Central memory CD8-positive, alpha-beta T cell (primary cell): ENCODE data around the gene MLST8.
A peak's percentile ranks its signal among the peaks of the same experiment; 100 is the strongest.

Experiments used
- ATAC-seq: fragments of 150-1000 bp; cut with Tn5 transposase; replicated peaks from 2 replicates; pipeline ENCODE4 v1.10.0; 2022; ENCODE audit warnings: mild to moderate bottlenecking, moderate FRiP score, moderate number of reproducible peaks; ENCODE audit not compliant: poor library complexity, severe bottlenecking; ENCODE audit errors: extremely low read depth
- DNase-seq, 2 donors: peaks; one replicate each; pipeline ENCODE4 v3.0.0; 2021; ENCODE audit warnings: low spot score in 2 of 2
- H3K27ac Mint-ChIP-seq: one replicate; pipeline ENCODE4 v1.8.0; 2022; ENCODE audit warnings: low read depth, mild to moderate bottlenecking, moderate library complexity, mixed read lengths
- H3K27me3 Mint-ChIP-seq: one replicate; pipeline ENCODE4 v1.8.0; 2022; ENCODE audit warnings: mixed read lengths
- H3K36me3 Mint-ChIP-seq: one replicate; pipeline ENCODE4 v1.8.0; 2022; ENCODE audit warnings: mild to moderate bottlenecking, moderate library complexity, mixed read lengths; ENCODE audit not compliant: insufficient read depth
- H3K4me1 Mint-ChIP-seq: one replicate; pipeline ENCODE4 v1.8.0; 2022; ENCODE audit warnings: mixed read lengths
- H3K4me3 Mint-ChIP-seq: one replicate; pipeline ENCODE4 v1.8.0; 2022; ENCODE audit warnings: mild to moderate bottlenecking, moderate library complexity, mixed read lengths
- H3K9me3 Mint-ChIP-seq: one replicate; pipeline ENCODE4 v1.8.0; 2022; ENCODE audit warnings: mixed read lengths

Gene MLST8

GRCh38 chr16:2226245-2226793 is 21.1 kb downstream of the MLST8 start:
- DNase-seq (no peak), ATAC-seq (no peak)
- no peaks in the 10 kb centered on the region for H3K27me3 Mint-ChIP-seq
- H3K36me3 Mint-ChIP-seq: peaks cover 5% of the 10 kb centered on the region
- no peak overlapping the region for H3K27ac Mint-ChIP-seq
- H3K4me3 Mint-ChIP-seq: no peak overlapping the region
- H3K9me3 Mint-ChIP-seq: no peaks in the 10 kb centered on the region
- peaks cover 8% of the 10 kb centered on the region for H3K4me1 Mint-ChIP-seq

DNA sequence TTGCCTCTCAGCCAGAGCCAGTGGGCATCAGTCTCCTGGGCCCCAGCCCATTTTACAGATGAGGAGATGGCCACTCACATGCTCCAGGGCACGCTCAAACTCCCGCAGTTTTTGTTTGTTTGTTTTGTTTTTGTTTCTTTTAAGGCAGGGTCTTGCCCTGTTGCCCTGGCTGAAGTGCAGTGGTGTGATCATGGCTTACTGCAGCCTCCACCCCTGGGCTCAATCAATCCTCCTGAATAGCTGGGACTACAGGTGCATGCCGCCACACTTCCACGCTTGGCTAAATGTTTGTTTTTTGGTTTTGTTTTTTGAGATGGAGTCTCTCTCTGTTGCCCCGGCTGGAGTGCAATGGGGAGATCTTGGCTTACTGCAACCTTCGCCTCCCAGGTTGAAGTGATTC is 21.7 kb downstream of the MLST8 start:
- Mint-ChIP-seq H3K36me3 (peaks cover 5% of the 10 kb centered on the region), H3K27ac (no peak overlapping the region)

GRCh38 chr16:2228161-2228824 is 23.0 kb downstream of the MLST8 start:
- Mint-ChIP-seq H3K4me1 (peaks cover 8% of the 10 kb centered on the region), H3K27ac (no peak overlapping the region), H3K9me3 (no peaks in the 10 kb centered on the region), H3K4me3 (no peak overlapping the region), H3K27me3 (no peaks in the 10 kb centered on the region), H3K36me3 (peaks cover 9% of the 10 kb centered on the region)
- ATAC-seq (no peak), DNase-seq (no peak)

More for the DNA sequence above, 21.7 kb downstream of the MLST8 start:
- Mint-ChIP-seq H3K9me3 (no peaks in the 10 kb centered on the region), H3K4me1 (peaks cover 8% of the 10 kb centered on the region), H3K27me3 (no peaks in the 10 kb centered on the region), H3K4me3 (no peak overlapping the region)
- no peak for ATAC-seq
- DNase-seq: no peak

DNA sequence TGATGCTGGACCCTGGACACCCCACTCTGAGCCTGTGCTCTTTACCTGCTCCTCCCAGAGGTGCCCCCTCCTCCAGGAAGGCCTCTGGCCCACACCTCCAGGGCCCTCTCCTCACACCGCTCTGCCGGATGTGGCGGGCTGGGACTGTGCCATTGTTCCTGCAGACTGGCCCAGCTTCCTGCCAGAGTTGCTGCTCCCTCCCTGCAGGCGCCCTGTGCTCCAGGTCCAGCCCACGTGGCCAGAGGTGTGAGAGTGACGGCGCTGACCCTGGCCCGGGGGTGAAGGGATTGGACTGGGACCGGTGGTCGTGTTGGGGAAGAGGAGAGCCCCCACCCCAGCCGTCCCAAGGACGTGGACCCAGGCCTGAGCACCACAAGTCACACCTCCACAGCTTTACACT is 23.8 kb downstream of the MLST8 start:
- DNase-seq: no peak
- H3K4me3 Mint-ChIP-seq: no peak overlapping the region
- no peak overlapping the region for H3K27ac Mint-ChIP-seq
- H3K27me3 Mint-ChIP-seq: no peaks in the 10 kb centered on the region
- no peaks in the 10 kb centered on the region for H3K9me3 Mint-ChIP-seq
- ATAC-seq: no peak
- peaks cover 8% of the 10 kb centered on the region for H3K4me1 Mint-ChIP-seq
- H3K36me3 Mint-ChIP-seq: peaks cover 8% of the 10 kb centered on the region

GRCh38 chr16:2229632-2230250 is 24.5 kb downstream of the MLST8 start:
- H3K27ac Mint-ChIP-seq: peak overlapping the region; percentile 29
- DNase-seq (no peak), ATAC-seq (no peak)
- peaks cover 8% of the 10 kb centered on the region for H3K4me1 Mint-ChIP-seq
- peaks cover 7% of the 10 kb centered on the region for H3K36me3 Mint-ChIP-seq
- H3K9me3 Mint-ChIP-seq: no peaks in the 10 kb centered on the region
- H3K27me3 Mint-ChIP-seq: no peaks in the 10 kb centered on the region
- H3K4me3 Mint-ChIP-seq: no peak overlapping the region

DNA sequence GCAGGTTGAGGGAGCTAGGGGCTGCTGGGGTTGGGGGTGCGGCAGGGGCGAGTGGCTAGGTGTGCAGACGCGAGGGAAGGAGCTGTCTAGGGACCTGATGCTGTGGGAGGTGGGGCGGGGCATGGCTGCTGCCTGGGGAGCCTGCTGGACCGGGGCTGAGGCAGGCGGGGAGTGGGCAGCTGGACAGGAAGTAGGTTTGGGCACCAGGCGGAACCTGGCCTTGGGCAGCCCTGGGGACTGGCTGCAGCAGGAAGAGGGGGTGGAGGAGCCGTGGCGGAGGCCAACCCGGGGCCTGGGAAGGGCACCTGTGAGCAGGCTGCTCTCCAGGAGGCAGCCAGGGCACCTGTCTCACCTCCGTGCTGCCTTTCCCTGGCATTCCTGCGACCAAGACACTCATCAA is 25.1 kb downstream of the MLST8 start:
- DNase-seq (no peak), ATAC-seq (no peak)
- Mint-ChIP-seq H3K9me3 (no peaks in the 10 kb centered on the region), H3K27ac (peak overlapping the region; percentile 29), H3K27me3 (no peaks in the 10 kb centered on the region), H3K36me3 (peaks cover 7% of the 10 kb centered on the region), H3K4me3 (no peak overlapping the region), H3K4me1 (peaks cover 8% of the 10 kb centered on the region)

DNA sequence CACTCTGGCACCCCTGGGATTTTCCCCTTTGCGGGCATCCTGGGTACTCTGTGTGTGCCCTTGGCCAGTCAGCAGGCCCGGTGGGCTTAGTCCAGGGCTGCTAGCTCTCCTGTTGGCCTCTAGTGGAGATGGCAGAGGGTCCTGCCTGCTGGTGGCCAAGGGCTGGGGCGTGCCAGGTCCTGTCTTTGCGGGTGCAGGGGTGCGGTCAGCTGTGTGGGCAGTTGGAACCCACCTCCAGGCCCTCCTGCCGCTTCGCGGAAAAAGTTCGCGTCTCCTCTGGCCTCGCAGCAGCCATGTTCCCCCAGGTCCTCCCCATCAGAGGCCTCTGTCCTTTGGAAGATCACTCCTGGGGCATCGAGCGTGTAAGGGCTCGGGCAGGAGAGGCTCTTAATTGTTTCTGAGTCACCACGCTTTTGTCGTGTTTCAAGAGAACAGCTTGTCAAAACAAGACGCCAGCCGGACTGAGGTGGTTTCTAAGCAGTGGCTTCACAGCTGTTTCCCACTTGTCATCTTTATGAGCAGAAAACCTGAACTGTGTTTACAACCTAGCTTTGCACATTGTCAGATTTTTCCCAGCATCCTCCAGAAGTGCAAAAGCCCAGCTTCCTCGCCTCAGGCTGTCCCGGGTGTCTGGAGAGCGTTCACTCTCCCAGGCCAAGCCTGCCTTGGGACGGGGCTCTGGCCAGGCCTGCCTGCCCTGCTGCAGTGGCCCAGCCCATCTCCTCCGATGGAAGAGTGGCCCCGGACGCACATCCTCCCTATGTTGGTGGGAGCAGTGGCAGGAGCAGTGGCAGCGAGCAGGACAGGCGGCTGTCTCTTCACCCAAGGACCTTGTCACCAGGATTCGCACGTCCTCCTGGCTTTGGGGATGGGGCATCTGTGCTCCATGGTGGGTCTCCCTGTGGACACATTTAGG is 26.0 kb downstream of the MLST8 start:
- H3K4me1 Mint-ChIP-seq: peaks cover 4% of the 10 kb centered on the region
- no peaks in the 10 kb centered on the region for H3K9me3 Mint-ChIP-seq
- DNase-seq (no peak), ATAC-seq (no peak)
- no peak overlapping the region for H3K4me3 Mint-ChIP-seq
- peaks cover 7% of the 10 kb centered on the region for H3K36me3 Mint-ChIP-seq
- H3K27me3 Mint-ChIP-seq: no peaks in the 10 kb centered on the region
- H3K27ac Mint-ChIP-seq: peak overlapping the region; percentile 29

DNA sequence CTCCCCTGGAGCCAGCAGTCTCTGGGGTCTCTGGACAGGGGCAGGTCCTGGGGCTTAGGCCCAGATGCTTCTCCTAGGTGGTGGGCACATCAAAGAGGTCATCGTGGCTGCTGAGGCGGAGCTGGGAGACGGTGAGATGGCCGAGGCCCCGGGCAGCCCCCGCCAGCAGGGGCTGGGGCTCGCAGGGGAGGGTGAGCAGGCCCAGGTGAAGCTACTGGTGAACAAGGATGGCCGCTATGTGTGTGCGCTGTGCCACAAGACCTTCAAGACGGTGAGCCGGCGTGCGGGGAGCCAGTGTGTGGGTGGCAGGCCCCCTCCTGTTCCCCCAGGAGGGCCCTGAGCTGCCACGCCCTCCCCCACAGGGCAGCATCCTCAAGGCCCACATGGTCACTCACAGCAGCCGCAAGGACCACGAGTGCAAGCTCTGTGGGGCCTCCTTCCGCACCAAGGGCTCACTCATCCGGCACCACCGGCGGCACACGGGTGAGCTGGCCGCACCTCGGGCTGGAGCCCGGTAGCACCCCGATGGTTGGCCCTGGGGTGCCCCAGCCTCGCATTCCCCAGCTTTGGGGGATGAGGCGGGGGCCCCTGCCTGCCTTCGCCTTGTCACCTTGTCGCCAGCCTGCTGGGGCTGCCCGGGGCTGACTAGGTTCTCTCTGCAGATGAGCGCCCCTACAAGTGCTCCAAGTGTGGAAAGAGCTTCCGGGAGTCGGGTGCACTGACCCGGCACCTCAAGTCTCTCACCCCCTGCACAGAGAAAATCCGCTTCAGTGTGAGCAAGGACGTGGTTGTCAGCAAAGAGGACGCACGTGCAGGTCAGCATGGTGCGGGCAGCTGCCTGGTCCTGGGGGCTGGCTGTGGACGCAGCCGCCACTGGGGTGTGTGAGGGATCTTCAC is 27.1 kb downstream of the MLST8 start:
- DNase-seq: no peak
- H3K27ac Mint-ChIP-seq: no peak overlapping the region
- no peak overlapping the region for H3K4me3 Mint-ChIP-seq
- ATAC-seq: no peak
- H3K4me1 Mint-ChIP-seq: no peaks in the 10 kb centered on the region
- H3K27me3 Mint-ChIP-seq: no peaks in the 10 kb centered on the region
- no peaks in the 10 kb centered on the region for H3K9me3 Mint-ChIP-seq
- H3K36me3 Mint-ChIP-seq: peaks cover 7% of the 10 kb centered on the region

DNA sequence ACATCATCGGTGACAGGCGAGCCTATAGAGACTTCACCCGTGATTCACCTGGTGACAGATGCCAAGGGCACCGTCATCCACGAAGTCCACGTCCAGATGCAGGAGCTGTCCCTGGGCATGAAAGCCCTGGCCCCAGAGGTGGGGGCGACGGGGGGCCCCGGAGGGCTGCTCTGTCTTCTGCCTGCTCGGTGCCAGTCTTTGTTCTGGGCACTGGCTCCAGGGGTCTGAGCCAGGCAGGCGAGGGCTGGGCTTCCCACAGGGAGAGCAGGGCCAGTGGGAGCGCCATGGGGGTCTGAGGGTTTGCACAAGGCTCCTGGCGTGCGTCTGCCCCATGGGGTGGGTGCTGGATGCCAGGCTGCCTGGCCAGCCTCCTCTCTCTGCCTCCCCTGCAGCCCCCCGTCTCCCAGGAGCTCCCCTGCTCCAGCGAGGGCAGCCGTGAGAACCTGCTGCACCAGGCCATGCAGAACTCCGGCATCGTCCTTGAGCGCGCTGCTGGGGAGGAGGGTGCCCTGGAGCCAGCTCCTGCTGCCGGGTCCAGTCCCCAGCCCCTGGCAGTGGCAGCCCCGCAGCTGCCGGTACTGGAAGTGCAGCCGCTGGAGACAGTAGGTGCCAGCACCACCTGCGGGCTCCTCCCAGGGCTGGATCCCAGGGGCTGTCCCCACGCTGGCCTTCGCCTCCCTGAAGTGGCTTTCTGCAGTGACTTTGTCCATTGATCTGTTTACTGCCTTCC is 28.0 kb downstream of the MLST8 start:
- no peaks in the 10 kb centered on the region for H3K27me3 Mint-ChIP-seq
- peaks cover 7% of the 10 kb centered on the region for H3K36me3 Mint-ChIP-seq
- no peak overlapping the region for H3K4me3 Mint-ChIP-seq
- H3K27ac Mint-ChIP-seq: no peak overlapping the region
- DNase-seq (no peak), ATAC-seq (no peak)
- no peaks in the 10 kb centered on the region for H3K4me1 Mint-ChIP-seq
- H3K9me3 Mint-ChIP-seq: no peaks in the 10 kb centered on the region

DNA sequence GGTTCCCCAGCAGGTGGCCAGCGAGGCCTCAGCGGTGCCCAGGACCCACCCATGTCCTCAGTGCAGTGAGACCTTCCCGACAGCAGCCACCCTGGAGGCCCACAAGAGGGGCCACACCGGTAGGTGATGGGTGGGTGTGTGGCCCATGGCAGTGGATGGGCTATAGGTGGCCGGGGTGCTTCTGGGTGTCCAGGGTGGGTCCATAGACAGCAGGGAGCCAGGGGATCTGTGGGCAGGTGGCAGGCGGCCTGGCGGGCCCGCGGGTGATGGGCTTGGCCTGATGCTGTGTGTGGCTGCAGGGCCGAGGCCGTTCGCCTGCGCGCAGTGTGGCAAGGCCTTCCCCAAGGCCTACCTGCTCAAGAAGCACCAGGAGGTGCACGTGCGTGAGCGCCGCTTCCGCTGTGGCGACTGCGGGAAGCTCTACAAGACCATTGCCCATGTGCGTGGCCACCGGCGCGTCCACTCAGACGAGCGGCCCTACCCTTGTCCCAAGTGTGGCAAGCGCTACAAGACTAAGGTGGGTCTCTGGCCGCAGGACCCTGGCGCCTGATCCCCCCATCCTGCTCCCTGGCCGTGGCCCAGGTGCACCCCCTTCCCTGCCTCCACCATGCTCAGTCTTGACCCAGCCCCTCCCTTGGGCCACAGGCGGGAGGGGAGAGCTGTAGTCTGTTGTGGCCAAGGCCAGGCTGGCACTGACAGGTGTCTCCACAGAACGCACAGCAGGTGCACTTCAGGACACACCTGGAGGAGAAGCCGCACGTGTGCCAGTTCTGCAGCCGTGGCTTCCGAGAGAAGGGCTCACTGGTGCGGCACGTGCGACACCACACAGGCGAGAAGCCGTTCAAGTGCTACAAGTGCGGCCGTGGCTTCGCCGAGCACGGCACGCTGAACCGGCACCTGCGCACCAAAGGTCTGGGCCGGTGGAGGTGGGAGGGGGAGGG is 28.9 kb downstream of the MLST8 start:
- H3K4me1 Mint-ChIP-seq: no peaks in the 10 kb centered on the region
- no peaks in the 10 kb centered on the region for H3K9me3 Mint-ChIP-seq
- H3K4me3 Mint-ChIP-seq: no peak overlapping the region
- peaks cover 7% of the 10 kb centered on the region for H3K36me3 Mint-ChIP-seq
- no peak overlapping the region for H3K27ac Mint-ChIP-seq
- ATAC-seq (no peak), DNase-seq (no peak)
- H3K27me3 Mint-ChIP-seq: no peaks in the 10 kb centered on the region

DNA sequence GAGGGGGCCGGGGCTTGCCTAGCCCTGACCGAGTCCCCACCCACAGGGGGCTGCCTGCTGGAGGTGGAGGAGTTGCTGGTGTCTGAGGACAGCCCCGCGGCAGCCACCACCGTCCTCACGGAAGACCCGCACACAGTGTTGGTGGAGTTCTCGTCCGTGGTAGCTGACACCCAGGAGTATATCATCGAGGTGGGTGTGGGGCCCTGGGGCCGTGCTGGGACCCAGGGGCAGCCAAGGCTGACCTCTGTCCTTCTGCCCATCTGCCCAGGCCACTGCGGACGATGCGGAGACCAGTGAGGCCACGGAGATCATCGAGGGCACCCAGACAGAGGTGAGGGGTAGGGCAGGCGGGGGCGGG is 29.5 kb downstream of the MLST8 start:
- no peaks in the 10 kb centered on the region for H3K9me3 Mint-ChIP-seq
- no peaks in the 10 kb centered on the region for H3K27me3 Mint-ChIP-seq
- ATAC-seq (no peak), DNase-seq (no peak)
- H3K4me3 Mint-ChIP-seq: no peak overlapping the region
- no peak overlapping the region for H3K27ac Mint-ChIP-seq
- H3K4me1 Mint-ChIP-seq: no peaks in the 10 kb centered on the region
- H3K36me3 Mint-ChIP-seq: peaks cover 8% of the 10 kb centered on the region
